SJSA1 (cell line): ENCODE data around the gene CCDC170. TPM values are rescaled to one million over a fixed set of nuclear protein-coding genes. Genes with fewer than 3 reads are reported as not detected.

Experiments
- DNase-seq, 2 experiments: peaks; one replicate each; pipeline ENCODE4 v3.0.0-alpha.2; 2015 to 2020; ENCODE audit warnings: low spot score in 2 of 2, low read depth in 1 of 2
- H3K27ac ChIP-seq: fragments of 250-450 bp; sonication (Bioruptor Pico); 2 replicates; pipeline ENCODE4 v1.5.1; 2020; ENCODE audit warnings: mild to moderate bottlenecking, moderate library complexity
- H3K27me3 ChIP-seq: fragments of 250-450 bp; sonication (Bioruptor Pico); replicated peaks from 2 replicates; pipeline ENCODE4 v1.5.1; 2020; ENCODE audit warnings: mild to moderate bottlenecking, moderate library complexity
- H3K36me3 ChIP-seq: fragments of 250-450 bp; sonication (Bioruptor Pico); 2 replicates; pipeline ENCODE4 v1.5.1; 2020; ENCODE audit warnings: mild to moderate bottlenecking
- H3K4me1 ChIP-seq: fragments of 250-450 bp; sonication (Bioruptor Pico); replicated peaks from 2 replicates; pipeline ENCODE4 v1.6.1; 2021; ENCODE audit warnings: mild to moderate bottlenecking
- H3K4me3 ChIP-seq: fragments of 250-450 bp; sonication (Bioruptor Pico); 2 replicates; pipeline ENCODE4 v1.5.1; 2020; ENCODE audit warnings: mild to moderate bottlenecking
- H3K9me3 ChIP-seq: fragments of 250-450 bp; sonication (Bioruptor Pico); replicated peaks from 2 replicates; pipeline ENCODE4 v1.5.1; 2020; ENCODE audit warnings: mild to moderate bottlenecking
- total RNA-seq: library from RNA; depleted of rRNA; stranded (reverse); fragments of >200 nt; shearing (Covaris generic); gene quantifications from 2 replicates; pipeline ENCODE4 v1.2.3, GENCODE V29; 2014; rRNA removed

CCDC170 gene
- total RNA-seq, 1 experiment from 2014 or later = 0.61 TPM

DNA sequence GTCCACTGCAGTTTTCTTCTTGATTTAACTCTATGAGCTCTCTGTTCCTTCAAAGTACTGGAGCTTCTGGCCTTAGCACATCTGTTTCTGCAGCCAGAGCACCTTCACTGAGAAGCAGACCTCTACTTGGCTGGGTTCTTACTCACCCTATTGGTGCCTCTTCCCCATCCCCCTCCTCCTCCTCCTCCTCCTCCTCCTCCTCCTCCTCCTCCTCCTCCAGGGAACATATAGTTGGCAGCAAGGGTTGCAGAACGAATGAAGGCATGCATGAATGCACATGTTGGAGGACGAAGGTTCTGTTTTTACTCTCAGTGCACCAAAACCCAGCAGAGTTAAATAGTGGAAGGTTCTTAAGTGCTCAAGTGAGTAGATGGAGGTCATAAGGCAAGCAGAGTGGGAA lies 172.7 kb downstream of the CCDC170 start:
- Histone ChIP-seq H3K4me1 (no peaks in the 10 kb centered on the region), H3K27ac (no peak overlapping the region), H3K36me3 (no peaks in the 10 kb centered on the region), H3K9me3 (no peaks in the 10 kb centered on the region), H3K4me3 (no peak overlapping the region), H3K27me3 (no peaks in the 10 kb centered on the region; the same call in 1 of the 2 replicates)
- DNase-seq = no peak

DNA sequence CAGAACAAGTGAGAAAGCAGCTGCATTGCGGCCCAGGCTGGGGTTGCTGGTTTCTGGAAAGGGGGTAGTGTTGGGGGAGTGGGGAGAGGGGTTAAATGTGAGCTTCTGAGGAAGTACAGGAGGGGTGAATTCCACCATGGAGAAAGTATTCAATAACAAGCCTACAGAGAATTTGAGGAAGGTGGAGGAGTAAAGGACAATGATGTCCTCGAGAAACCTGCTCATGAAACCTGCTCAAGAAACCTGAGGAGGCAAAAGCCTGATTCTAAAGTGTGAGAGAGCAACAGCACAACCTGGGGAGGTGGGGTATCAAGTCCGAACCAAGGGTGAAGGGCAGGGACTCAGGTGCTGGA lies 175.4 kb downstream of the CCDC170 start:
- H3K27me3 ChIP-seq = no peaks in the 10 kb centered on the region
- H3K36me3 ChIP-seq = no peaks in the 10 kb centered on the region
- H3K4me3 ChIP-seq = no peak overlapping the region
- no peak for DNase-seq
- no peaks in the 10 kb centered on the region for H3K4me1 ChIP-seq
- no peak overlapping the region for H3K27ac ChIP-seq
- H3K9me3 ChIP-seq = no peaks in the 10 kb centered on the region

DNA sequence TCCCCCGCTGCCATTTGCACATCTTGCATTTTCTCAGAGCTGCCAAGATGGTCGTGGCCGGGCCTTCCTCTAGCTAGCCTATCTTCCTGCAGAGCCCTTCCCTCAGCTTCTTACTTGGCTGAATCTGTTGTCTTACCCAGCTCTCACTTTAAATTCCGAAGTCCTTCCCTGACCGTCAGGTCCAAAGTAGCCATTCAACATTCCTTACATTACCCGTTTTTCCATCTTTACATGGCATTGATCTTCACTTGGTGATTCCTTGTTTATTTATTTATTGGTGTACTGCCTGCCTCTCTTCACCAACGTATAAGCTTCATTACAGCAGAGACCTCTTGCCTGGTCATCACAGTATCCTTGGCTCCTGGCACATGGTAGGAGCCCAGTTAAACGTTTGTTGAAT lies 176.3 kb downstream of the CCDC170 start:
- DNase-seq = no peak
- Histone ChIP-seq H3K4me3 (no peak overlapping the region), H3K27me3 (no peaks in the 10 kb centered on the region), H3K27ac (no peak overlapping the region), H3K9me3 (no peaks in the 10 kb centered on the region), H3K4me1 (no peaks in the 10 kb centered on the region), H3K36me3 (no peaks in the 10 kb centered on the region)

Other genes starting within 250 kb of the CCDC170 start
- 21.1 and 23.4 TPM in 2 replicates for gene ZBTB2, start 102.5 kb upstream of the CCDC170 start, total RNA-seq
- gene RMND1, start 41.9 kb upstream of the CCDC170 start, total RNA-seq = 13.5 and 25.9 TPM in 2 replicates